ENCODE measurements around the gene UTP20.

Gene UTP20

GRCh38 chr12:101280006-101280505 is at the start of gene UTP20:
UTP20 (plus strand) TSS chr12:101280105; CDS start chr12:101280283, 178 bp downstream.
- TF ChIP-seq CTCF (IDR thresholded peaks at IDR 0.05; ENCODE audit: extremely low read depth, missing control alignments), result no peak
- DNase-seq (ENCODE audit: low spot score), result peak; percentile 90

DNA sequence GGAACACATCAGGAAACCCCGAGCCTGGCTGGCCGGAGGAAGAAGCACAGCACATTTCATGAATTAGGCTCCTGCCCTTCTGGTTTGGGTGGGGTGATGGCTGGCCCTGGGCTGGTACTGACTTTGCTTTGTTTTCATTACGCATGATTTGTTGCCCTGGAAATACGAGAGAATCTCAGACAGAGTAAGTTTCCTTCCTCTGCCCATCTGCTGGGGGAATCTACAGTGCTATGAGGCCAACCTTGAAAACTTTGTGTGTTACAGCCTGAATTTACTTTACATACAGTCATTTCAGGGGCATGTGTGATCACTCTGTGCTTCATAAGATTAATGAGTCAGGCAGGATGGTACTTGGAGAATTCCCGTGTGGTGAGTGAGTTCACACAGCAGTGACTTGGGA is 49.4 kb upstream of the UTP20 start:
- no peak for TF ChIP-seq CTCF (IDR thresholded peaks at IDR 0.05; ENCODE audit: extremely low read depth, missing control alignments)
- no peak for DNase-seq (ENCODE audit: low spot score)

GRCh38 chr12:101231636-101232035 is 48.3 kb upstream of the UTP20 start:
- no peak for DNase-seq (ENCODE audit: low spot score)
- no peak for TF ChIP-seq CTCF (IDR thresholded peaks at IDR 0.05; ENCODE audit: extremely low read depth, missing control alignments)

- no peak for DNase-seq (ENCODE audit: low spot score)
Observed at GRCh38 chr12:101235686-101236085, 44.2 kb upstream of the UTP20 start.

DNA sequence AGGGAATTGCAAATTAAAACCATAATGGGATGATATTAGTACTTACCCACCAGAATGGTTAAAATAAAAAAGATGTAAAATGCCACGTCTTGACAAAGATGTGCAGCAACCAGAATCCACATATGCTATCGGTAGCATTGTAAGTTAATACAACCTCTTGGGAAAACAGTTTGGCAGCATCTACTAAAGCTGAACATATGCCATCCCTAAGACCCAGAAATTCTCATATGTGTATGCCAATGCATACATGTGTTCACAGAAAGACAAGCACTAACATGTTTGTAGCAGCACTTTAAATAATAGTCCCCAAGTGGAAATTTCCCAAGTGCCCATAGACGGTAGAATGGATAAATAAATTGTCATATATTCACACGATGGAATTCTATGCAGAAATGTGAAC is 41.6 kb upstream of the UTP20 start:
- TF ChIP-seq CTCF (IDR thresholded peaks at IDR 0.05; ENCODE audit: extremely low read depth, missing control alignments), result no peak
- DNase-seq (ENCODE audit: low spot score), result no peak

More at GRCh38 chr12:101235686-101236085, 44.2 kb upstream of the UTP20 start:
- TF ChIP-seq CTCF (IDR thresholded peaks at IDR 0.05; ENCODE audit: extremely low read depth, missing control alignments), result no peak

GRCh38 chr12:101238800-101239329 is 41.0 kb upstream of the UTP20 start:
- DNase-seq (ENCODE audit: low spot score), result no peak
- no peak for TF ChIP-seq CTCF (IDR thresholded peaks at IDR 0.05; ENCODE audit: extremely low read depth, missing control alignments)

DNA sequence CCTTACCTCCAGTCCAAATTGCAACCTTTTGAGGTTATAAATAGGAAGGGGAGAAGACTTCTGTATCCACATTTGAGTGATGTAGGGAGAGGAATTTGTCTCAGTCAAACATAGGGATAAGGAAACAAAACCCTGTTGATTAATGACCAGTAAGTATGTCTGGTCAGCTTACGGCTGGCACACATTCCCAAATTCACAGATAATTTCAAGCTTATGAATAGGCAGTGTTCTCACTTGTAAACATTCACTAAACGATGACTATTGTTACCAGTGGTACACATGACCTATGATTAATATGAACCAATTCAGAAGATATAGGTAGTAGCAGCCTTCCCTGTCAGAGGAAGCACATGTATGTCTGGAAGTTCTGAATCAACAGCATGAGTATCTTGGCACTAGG is 36.8 kb upstream of the UTP20 start:
- no peak for DNase-seq (ENCODE audit: low spot score)
- TF ChIP-seq CTCF (IDR thresholded peaks at IDR 0.05; ENCODE audit: extremely low read depth, missing control alignments), result no peak

All from GM20000 (cell line).